Bronchial epithelial cell (primary cell): ENCODE measurements around the gene IFI27L1. TPM values are rescaled to one million over a fixed set of nuclear protein-coding genes. Genes with fewer than 3 reads are reported as not detected.

ENCODE experiments used
- DNase-seq: peaks from one replicate; pipeline ENCODE4 v3.0.0-alpha.2; 2010; ENCODE audit warnings: low read depth
- FAIRE-seq: peaks from 2 replicates; lab custom pipeline; 2011; peaks lifted over from hg19 to GRCh38; lab: Jason Lieb, UNC
- H3K27me3 ChIP-seq: 2 replicates; pipeline ENCODE4 v1.5.1; 2011; ENCODE audit warnings: low read length; ENCODE audit not compliant: control insufficient read depth, insufficient read depth
- H3K36me3 ChIP-seq: 2 replicates; pipeline ENCODE4 v1.5.1; 2011; ENCODE audit warnings: low read length; ENCODE audit not compliant: control insufficient read depth, insufficient read depth
- H3K4me3 ChIP-seq: 2 replicates; pipeline ENCODE4 v1.5.1; 2011; ENCODE audit warnings: mild to moderate bottlenecking, low read depth, low read length, control low read depth
- total RNA-seq: library from RNA; depleted of rRNA; stranded (reverse); fragments of >200 nt; gene quantifications from 2 replicates; pipeline ENCODE4 v1.2.1, GENCODE V29; 2014
- TF ChIP-seq, protein P1 (sequence below): IDR thresholded peaks from 2 replicates; pipeline ENCODE4 v1.5.1; 2011; ENCODE audit warnings: mild to moderate bottlenecking, moderate library complexity, low read length, control low read depth, inconsistent platforms; ENCODE audit not compliant: insufficient read depth, severe bottlenecking

Gene IFI27L1
- total RNA-seq, 1 donor from 2014 or later, result 8.7 TPM

DNA sequence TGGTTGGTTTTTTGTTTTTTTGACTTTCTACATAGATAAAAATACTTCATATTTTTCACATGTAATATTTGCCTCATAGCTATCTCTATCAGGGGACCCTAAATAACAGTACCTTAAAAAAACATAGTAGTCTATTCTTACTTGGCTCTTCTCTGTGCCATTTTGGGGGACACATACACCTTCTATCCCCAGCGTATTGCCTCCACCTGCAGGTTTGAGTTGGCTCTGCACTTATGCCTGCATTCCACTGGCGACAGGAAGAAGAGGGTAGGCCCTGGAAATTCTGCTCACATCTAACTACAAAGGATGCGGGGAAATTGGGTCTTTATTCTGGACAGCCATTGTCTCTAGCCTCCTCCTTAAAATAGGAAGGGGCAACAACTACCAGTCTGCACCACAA, 62.1 kb downstream of the IFI27L1 start:
- FAIRE-seq (no peak), DNase-seq (peak; percentile 21)
- Histone ChIP-seq H3K36me3 (no peaks in the 10 kb centered on the region), H3K27me3 (no peaks in the 10 kb centered on the region), H3K4me3 (no peak overlapping the region)
- TF ChIP-seq, protein P1, sequence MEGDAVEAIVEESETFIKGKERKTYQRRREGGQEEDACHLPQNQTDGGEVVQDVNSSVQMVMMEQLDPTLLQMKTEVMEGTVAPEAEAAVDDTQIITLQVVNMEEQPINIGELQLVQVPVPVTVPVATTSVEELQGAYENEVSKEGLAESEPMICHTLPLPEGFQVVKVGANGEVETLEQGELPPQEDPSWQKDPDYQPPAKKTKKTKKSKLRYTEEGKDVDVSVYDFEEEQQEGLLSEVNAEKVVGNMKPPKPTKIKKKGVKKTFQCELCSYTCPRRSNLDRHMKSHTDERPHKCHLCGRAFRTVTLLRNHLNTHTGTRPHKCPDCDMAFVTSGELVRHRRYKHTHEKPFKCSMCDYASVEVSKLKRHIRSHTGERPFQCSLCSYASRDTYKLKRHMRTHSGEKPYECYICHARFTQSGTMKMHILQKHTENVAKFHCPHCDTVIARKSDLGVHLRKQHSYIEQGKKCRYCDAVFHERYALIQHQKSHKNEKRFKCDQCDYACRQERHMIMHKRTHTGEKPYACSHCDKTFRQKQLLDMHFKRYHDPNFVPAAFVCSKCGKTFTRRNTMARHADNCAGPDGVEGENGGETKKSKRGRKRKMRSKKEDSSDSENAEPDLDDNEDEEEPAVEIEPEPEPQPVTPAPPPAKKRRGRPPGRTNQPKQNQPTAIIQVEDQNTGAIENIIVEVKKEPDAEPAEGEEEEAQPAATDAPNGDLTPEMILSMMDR, result peak; percentile 40

DNA sequence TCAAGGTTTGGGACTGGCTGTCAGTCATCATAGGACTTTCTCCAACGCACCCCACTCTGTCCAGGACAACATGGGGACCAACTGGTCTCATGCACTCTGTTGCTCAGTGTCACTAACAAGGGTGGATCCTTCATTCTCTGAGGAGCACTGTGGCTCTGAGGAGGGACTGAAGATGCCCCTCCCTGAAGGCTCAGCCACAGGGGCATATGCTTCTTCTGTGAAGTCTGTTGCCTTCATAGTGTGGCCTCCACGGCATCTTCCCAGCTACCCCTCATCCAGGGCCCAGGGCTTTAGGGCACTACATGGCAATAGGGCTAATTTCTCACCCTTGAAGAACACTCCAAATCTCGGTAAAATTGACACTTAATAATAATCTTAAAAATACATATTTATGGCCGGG, 62.6 kb downstream of the IFI27L1 start:
- TF ChIP-seq, protein P1, result no peak
- no peaks in the 10 kb centered on the region for H3K36me3 ChIP-seq
- DNase-seq, result no peak
- no peak overlapping the region for H3K4me3 ChIP-seq
- no peak for FAIRE-seq
- no peaks in the 10 kb centered on the region for H3K27me3 ChIP-seq

DNA sequence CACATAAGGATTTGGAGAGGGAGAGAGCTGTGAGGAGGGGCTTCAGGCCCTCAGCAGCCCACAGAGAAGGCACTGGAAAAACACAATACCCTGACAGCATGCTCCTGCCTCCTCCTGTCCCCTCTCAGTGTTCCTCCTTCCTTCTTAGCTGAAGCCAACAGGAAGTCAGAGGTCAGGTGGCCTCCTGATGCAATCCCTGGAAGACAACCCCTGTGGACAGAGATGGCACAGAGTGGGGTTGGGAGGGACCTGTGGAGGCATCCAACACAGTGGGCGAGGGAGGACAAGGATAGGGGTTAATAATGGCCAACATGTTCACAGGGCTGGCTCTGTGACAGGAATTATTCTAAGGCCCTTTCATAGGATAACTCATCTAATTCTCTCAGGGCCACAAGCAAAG, 63.7 kb downstream of the IFI27L1 start:
- H3K4me3 ChIP-seq, result no peak overlapping the region
- FAIRE-seq (no peak), DNase-seq (no peak)
- TF ChIP-seq, protein P1, result no peak
- H3K36me3 ChIP-seq, result no peaks in the 10 kb centered on the region
- no peaks in the 10 kb centered on the region for H3K27me3 ChIP-seq

DNA sequence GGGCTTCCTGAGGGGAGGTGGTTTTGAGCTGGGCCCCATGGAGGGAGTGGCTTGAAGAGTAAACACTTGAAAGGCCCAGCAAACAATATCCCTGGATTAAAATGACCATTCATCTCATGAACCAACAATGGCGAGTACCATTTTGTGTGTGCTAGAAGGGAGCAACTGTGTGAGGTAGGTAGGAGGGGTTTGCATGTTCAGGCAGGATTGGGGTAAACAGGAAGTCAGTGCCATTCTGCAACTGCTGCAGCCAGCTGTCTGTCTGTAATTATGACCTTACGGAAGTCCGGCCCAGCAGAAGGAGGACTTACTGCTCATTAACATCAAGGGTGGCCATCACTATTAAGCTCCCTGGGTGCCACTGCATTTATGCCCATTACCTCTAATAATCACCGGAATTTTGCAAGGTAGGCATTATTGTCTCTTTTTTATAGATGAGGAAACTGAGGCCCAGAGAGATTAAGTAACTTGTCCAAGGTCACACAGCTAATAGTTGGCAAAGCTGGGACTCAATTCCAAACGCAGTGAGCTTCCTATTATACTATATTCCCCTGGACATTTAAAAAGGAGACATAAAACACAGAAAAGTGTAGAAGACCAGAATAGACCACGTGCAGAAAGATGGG, 64.9 kb downstream of the IFI27L1 start:
- no peak overlapping the region for H3K4me3 ChIP-seq
- H3K36me3 ChIP-seq, result no peaks in the 10 kb centered on the region
- H3K27me3 ChIP-seq, result no peaks in the 10 kb centered on the region
- FAIRE-seq (no peak), DNase-seq (peak; percentile 81)
- TF ChIP-seq, protein P1, result no peak

Other genes starting within 250 kb of the IFI27L1 start
- gene FAM181A, start 154.0 kb upstream of the IFI27L1 start, total RNA-seq, result not detected in 2 replicates
- 0.13 and 0.26 TPM in 2 replicates for gene ASB2, start 104.7 kb upstream of the IFI27L1 start, total RNA-seq
- not detected in 2 replicates for gene CCDC197, start 84.0 kb upstream of the IFI27L1 start, total RNA-seq
- gene OTUB2, start 55.0 kb upstream of the IFI27L1 start, total RNA-seq, result 1.3 and 2.6 TPM in 2 replicates
- gene DDX24, start 108 bp upstream of the IFI27L1 start, total RNA-seq, result 62.2 and 65.8 TPM in 2 replicates
- 15.2 and 20.5 TPM in 2 replicates for gene IFI27, start 29.4 kb downstream of the IFI27L1 start, total RNA-seq
- 44.5 and 124 TPM in 2 replicates for gene IFI27L2, start 48.3 kb downstream of the IFI27L1 start, total RNA-seq
- 14.0 and 23.8 TPM in 2 replicates for gene PPP4R4, start 93.0 kb downstream of the IFI27L1 start, total RNA-seq
- gene SERPINA10, start 212.0 kb downstream of the IFI27L1 start, total RNA-seq, result not detected in 2 replicates
- gene SERPINA6, start 242.0 kb downstream of the IFI27L1 start, total RNA-seq, result not detected in 2 replicates